GM19324 (cell line): ENCODE measurements around the gene AGBL1.
"Not testable (repeated sequence)": the region's sequence is repeated elsewhere in the genome, so short reads cannot be mapped to it uniquely, and the experiment has no call there.

ENCODE experiments used
- ATAC-seq: cut with Tn5 transposase; IDR thresholded peaks from one replicate; pipeline ENCODE4 v1.9.1; 2021; ENCODE audit warnings: mild to moderate bottlenecking, moderate library complexity; ENCODE audit not compliant: unreplicated experiment, low FRiP score

AGBL1 gene

DNA sequence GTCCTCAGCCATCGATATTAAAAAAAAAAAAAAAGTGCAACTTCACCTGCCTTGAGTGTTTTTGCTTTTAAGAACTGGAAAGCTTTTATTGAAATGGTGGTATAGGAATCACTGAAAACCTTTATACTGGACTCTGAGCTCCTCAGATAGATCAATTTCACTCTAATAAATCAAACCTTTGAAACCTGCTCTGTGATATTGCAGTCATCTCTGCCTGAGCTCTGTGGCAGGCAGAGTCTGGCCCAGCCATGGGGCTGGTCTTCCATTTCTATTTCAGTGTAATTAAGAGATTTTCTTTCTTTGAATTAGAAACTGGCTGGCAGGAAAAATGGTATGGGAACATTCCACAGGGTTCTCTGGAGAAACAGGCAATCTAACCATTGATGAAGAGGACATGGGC is 762.5 kb downstream of the AGBL1 start:
- ATAC-seq: no peak

DNA sequence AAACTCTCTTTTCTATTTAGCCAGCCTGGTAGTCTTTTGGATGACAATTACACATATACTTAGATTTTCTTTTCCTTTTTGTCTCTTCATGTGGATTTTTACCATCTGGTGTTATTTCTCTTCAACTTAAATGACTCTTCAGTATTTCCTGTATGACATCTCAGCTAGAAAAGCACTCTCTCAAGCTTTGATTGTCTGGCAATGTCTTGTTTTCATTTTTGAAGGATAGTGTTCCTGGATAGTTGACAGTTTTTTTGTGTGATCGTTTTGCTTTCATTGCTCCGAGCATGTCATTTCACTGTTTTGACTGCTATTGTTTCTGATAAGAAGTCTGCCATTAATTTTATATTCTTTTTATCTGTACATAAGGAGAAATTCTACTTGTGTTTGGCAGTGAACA is 766.4 kb downstream of the AGBL1 start:
- ATAC-seq: no peak

DNA sequence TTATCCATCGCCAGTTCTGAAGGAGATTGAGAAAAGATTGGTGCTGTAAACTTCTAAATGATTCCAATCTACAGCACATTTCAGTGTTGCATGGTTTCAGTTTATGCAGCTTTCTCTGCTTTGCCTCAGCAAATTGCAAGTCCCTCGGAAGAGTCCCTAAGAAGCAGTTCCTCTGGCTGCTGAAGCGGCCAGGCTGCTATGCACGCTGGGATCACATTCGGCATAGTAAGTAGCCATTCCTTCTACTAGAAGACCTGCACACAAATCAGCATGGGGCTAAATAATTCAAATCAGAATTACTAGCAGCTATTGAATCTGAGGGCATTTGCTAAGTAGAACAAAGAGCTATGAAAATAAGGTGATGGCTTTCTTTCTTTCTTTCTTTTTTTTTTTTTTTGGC is 769.5 kb downstream of the AGBL1 start:
- no peak for ATAC-seq

DNA sequence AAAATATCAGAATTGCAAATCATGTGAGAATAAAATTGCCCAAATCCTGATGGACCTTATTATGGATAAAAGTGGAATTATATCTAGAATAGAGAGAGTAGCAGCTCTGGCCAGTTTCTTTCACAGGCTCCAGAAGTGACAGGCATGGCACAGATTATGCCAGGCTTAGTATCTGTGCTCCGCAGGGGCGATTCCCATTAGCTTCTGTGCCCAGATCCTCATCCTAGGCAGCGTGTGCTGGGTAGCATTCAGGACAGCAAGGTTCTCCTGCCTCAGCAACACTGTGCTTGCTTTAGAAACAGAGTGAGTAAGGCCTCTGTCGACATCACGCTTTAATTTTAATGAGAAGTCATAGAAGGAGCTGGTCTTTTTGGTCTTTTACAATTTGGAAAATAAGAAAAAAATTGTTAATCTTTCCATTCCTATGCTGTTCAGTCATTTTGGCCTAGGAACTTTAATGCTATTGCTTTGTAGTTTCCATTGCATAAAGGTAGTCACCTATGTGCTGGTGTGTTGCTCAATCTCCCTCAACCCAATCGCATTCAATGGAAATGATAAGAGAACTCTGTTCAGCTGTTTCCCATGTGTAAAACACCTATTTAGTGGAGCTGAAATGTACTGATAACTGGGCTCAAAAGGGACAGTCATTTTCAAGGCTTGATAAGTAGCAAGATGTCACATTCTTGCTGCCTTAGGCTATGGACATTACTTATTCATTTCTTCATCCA is 770.1 kb downstream of the AGBL1 start:
- ATAC-seq: no peak

DNA sequence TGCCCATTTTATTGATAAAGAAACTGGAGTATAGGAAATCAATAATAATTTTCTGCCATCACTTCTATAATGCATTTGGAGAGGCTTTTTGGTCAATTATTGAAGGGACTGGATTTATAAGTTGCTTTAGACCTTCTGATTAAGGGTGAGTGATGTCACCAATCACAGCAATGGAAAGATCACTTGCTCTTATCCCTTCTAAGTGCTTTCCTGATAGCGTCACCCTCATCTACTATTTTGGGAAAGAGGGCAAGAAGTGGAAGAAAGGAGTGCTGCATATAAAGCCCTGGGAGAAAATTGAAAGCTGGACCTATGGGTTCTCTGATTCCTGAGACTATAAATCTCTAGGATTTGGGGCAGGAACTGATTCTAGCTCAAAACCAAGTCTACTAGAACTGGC is 771.3 kb downstream of the AGBL1 start:
- ATAC-seq: no peak

DNA sequence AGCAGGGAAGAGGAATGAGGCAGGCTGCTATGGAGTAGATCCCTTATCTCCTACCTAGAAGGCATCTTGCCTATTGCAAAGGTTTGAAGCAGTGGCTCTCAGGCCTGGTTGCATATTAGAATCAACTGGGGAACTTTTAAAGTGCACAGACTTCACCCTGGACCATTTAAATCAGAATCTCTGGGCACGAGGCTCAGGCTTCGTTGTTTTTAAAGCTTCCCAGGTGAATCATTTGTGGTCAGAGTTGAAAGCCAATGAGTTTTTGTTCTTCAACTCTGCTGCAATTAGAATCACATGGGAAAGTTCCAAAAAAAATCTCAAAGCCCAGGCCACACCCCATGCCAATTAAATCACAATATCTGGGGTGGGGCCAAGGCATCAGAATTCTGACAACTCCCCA is 773.1 kb downstream of the AGBL1 start:
- no peak for ATAC-seq

DNA sequence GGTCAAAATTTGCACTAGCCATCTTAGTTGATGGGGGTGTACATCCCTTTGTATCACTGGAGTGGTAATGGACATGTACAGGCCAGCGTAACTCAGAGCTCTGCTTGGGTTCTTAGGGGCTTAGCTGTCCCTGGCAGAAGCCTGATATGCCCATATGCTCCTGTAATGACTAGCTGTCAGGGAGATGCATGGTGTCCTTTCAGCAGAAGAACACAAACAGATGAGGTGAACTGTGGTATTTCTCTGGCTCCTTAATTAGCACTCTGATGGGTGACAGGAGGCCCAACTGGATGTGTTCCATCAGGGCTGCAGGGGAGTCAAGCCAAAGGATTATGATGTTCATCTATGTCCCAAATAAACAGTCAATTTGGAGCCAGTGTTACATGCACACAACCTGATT is 774.5 kb downstream of the AGBL1 start:
- no peak for ATAC-seq

DNA sequence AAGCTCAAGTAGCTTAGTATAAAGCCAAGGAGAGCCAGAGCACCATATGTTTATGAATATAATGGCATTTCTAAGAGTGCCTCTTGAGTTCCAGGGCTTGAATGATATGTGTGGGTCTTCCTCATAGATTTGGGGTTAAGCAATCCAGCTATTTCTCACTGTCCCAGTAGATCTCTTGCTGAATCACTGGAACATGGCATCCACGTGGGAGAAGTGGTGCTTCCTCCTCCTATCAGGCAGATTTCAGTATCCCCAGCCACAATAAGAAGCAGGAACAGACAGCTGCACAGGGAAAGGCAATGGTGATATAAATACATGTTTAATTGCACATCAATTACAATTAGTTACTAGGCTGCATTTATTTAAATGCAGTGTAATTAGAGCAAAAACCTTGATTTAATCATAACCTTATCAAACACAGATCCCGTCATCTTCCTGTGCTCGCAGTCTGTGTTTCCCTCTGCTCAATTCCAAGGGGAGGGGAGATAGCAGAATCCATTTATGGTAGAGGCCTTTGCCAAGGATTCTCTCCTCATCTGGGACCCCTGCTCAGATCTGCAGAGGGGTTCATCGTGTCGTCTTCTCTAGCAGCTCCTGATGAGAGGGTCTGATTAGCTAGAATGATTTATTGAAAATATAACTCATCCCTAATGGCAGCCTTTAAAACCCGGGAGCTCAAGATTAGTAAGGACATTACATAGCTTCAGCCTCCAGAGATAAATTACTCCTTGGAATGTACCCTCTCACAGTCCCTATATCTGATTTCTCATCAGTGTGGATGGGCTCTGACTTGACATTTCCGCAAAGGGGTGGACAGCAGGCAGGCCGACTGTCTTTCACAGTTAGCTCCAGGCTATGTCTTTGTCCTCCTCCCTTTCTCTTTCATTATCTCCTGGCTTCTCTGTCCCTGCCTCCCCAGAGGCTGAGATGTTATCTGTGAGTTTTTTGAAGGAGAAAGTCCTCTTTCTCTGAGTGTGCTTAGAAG is 775.9 kb downstream of the AGBL1 start:
- ATAC-seq: no peak

DNA sequence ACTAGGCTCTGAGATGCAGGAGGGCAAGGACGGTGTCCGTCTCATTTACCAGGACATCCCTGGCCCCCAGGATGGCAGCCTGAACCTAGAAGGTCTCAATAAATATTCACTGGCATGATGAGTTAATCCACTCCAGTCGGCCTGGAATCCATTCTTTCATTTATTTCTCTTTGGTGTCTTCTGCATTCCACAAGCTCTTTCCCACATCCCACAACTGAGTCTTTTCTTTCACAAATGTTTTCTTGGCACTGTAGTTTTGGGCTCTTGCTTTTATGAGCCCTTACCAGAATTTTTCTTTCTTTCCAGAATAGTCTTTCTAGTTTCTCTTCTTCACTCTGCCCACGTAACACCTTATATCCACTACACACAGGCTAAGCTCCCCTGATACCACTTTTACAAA is 778.0 kb downstream of the AGBL1 start:
- ATAC-seq: no peak

DNA sequence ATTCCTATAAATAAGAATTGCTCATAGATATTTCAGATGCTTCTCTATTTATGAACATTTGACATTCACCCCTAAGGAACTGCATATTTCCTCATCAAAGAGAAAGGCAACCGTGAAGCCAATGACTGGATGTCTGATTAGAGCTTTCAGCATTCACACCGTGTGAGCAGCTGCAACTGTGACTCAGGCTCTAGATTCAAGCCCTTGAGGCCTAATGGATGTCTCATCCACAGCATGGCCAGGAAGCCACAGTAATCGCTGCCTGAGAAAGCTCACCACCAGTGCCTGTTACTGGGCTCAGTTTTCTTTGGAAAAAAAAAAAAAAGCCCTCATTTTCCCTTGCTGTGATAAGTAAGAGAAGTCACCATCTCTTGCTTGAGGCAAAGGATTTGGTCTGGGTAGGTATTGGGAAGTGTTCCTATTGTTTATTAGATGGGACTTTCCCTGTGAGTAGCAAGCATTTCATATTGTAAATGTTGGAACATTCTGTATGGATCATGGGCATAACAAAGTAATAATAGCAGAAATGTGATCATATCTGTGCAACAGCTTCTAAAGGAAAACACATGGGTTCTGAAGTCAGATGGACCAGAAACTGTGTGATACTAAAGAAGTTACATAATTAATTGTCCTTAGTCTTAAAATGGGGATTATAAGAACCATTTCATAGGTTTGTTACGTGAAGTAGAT is 783.7 kb downstream of the AGBL1 start:
- no peak for ATAC-seq

DNA sequence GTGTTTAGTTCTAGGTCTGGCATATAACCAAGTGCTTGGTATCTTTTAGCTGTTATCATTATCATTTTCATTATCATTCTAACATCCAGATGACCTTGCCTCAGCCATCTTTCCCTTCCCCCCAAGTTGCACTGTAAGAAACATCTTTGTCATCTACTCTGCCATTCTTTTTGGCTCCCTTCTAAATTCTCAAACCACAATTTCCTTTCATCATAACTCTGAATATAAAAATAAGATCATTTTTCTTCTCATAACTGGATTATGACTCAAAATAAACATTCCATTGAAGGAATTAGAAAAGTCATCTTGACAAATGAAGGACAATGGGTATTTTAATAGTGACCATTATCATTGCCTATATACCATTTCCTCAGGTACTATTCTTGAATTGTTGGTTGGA is 786.2 kb downstream of the AGBL1 start:
- ATAC-seq: no peak

DNA sequence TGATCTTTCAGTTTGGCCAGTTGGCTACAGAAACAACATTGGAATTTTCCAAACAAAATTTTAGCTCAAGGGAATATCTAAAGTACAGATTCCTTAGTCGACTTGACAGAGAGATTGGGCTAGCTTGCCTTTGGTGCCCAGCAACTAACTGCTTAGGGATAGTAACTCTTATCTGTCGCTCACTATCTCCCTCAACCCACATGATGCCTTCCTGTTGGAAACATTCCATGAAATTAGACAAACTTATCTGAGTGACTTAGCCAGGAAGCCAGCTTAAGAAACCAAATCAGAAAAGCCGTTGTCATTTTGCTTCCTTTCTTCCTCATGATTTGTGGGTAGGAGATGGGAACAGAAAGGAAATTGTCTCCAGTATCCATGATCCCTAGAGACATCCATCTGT is 791.2 kb downstream of the AGBL1 start:
- ATAC-seq: no peak

DNA sequence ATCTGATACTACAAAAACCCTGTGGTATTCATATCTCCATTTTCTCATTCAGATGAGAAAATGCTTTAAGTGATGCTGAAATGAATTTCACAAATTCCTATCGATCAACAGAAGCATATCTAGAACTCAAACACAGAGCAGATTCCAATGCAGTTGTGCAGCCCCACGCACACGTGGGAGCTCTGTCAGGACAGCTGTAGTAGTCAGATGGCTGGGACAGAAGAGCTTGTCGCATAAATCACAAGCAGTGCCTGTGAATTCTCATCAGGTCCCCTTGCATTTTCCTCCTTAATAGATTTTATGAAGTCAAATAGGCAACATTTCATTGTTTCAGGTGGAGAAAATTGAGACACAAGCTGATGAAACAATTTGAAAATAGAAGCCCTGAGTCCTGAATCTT is 792.3 kb downstream of the AGBL1 start:
- ATAC-seq: no peak

DNA sequence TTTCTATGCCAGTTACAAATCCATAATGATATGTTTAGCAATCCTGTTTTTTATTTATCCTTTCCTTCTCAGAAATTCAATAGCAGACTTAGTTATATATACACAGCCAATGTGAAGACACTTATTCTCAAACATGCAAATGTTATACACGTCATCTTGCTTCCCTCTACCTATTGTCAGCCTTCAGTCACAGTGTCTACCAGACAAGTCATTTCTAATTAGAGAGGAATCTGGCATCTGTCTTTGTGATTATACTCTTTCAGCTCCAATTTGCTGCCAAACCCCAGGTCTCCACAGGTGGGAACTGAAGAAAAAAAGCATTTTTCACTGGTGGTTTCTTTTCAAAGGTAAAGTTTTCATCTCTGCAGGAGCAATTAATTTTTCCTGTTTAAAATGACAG is 793.1 kb downstream of the AGBL1 start:
- no peak for ATAC-seq

DNA sequence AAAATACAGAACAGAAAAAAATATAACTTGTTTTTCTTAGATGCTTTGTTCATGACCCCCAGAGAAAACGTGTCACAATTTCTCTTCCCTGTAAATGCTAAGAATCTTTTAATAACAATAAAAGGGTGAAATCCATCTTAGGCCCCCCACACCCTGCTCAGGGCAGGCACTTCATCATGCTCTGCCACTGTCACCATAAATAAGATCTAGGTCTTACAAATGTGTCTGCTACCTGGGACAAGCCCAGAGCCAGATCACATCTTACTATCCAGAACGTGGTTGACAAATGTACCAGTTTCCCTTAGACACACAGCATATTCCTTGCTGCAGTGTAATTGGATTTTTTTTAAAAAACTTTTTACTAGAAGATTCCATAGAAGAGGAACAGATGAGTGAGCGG is 795.4 kb downstream of the AGBL1 start:
- ATAC-seq: no peak

DNA sequence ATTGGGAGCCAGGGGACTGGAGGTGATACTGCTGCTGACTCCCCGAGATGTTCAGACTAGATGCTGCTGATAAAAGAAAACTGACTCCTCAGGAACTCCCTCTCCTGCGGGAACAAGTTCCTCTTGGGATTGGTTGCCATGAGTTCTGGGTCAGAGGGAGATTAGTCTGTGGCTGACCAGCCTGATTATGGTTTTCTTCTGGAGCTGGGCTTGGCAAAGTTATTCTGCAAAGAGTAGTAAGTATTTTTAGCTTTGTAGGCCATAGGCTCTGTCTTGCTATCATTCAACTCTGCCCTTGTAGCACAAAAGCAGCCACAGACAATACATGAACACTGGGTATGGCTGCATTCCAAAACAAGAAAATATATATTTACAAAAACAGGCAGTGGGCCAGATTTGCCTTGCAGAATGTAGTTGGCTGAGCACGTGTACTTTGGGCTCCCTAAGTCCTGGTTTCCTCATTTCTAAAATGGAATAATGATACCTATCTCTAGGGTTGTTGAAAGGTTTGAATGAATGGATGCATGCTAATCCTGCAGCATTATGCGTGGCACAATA is 796.8 kb downstream of the AGBL1 start:
- ATAC-seq: no peak

DNA sequence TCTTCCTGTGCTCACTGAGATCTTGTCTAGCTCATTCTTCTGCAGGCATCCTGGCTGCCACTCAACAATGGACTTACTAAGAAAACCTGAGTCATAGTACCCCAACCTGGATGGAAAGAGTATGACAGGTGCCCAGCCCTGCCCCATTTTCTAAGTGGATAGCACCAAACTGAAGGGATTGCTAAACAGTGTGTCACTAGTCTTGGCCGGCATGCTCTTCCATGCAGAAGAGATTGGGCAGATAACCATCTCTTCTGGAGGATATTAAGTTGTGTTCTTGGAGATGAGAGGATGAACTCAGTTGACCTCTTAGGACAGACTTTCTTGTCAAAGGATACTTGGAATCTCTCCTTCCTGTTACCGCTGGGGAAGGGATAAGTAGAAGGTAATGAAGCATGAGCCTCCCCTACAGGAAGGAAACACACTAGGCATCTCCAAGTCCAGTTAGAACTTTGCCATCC is 797.5 kb downstream of the AGBL1 start:
- no peak for ATAC-seq

DNA sequence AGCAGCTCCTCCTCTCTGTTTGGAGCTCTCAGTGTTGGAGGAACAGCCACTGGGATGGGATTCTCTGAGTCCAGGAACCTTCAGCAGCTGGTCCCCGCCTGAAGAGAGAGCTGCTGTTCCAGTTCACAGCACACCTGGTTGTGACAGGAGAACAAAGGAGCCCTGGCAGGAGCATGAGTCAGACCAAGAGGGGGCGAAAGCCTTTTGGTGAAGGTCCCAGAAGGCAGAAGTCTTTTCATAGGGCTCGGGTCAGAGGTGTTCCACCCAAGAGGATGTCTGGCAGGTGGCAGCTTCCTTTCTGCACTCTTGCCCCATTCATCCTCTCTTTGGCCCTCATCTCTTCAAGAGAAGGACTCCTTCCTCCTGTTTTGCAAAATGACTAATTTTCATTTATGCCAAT is 799.2 kb downstream of the AGBL1 start:
- not testable (repeated sequence) for ATAC-seq

DNA sequence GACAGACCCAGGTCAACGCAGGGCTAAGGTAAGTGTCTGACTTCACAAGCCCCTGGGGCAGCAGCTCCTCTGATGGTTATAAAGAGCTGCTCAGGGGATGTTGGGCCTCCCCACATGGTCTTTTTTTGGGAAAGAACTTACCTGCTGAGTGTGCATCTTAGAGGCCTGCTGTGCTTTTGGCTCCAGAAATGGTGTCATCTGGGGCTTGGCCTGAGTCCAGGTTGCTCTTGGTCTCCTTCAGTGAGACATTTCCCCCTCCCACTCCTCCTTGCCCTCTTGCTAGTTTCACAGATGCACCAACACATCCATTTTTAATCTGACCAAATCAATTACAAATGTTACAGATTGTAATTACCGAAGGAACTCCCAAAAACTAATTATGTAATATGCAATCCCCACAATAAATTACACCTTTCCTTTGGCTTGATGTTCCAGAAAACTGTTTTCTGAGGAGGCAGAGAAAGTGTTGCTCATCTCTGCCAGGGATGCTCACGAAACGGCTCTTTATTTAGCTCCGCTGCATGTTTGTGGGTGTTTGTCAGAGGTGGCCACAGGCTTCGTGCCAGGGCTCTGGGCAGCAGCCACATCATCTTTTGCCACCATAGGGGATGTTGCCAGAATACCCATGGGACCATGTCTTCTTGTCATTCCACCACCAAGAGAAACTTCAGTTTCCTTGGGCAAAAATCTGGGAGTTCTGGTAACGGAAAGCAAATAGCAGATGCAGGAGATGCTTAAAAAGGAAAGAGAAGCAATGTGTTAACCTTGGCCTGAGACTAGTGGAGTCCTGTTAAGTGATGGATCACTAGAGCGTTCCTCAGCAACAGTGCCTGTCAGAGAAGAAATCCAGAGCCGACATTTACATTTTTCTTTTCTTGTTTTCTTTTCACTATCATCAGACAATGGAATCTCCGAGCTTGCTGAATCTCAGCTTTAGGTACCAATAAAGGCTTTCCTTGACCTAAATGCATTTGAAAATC is 799.9 kb downstream of the AGBL1 start:
- no peak for ATAC-seq

DNA sequence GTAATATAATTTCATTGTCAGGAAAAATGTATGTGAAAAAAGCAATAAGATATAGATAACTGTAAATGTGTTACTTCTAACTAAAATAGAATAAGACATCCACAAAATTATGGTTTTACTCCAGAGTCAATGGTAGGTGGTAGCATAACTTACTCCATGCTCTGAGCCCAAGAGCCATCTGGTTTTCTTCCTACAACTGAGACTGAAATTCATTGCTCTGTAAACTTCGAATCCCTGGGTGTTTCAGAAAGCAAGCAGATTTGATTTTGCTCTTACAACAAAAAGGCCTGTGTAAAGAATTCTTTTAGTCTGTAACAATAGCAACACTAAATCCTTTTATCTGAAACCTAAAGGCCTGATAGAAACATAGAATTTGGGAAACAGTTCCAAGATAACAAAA is 805.9 kb downstream of the AGBL1 start:
- ATAC-seq: no peak
